HG02798 (cell line): ENCODE data around the gene SLC28A2.
"Not testable (repeated sequence)": the region's sequence is repeated elsewhere in the genome, so short reads cannot be mapped to it uniquely, and the experiment has no call there.

Experiments
- ATAC-seq: cut with Tn5 transposase; IDR thresholded peaks from one replicate; pipeline ENCODE4 v1.9.1; 2021; ENCODE audit warnings: mild to moderate bottlenecking; ENCODE audit not compliant: unreplicated experiment, poor library complexity

Gene SLC28A2

GRCh38 chr15:45259796-45260195, 7.8 kb downstream of the SLC28A2 start:
- no peak for ATAC-seq

- ATAC-seq = no peak
These were observed 10.9 kb downstream of the SLC28A2 start for GRCh38 chr15:45262906-45263461.

- ATAC-seq = no peak
These were observed 11.8 kb downstream of the SLC28A2 start for GRCh38 chr15:45263854-45264253.

- ATAC-seq = no peak
These were observed 13.5 kb downstream of the SLC28A2 start for GRCh38 chr15:45265506-45265905.

DNA sequence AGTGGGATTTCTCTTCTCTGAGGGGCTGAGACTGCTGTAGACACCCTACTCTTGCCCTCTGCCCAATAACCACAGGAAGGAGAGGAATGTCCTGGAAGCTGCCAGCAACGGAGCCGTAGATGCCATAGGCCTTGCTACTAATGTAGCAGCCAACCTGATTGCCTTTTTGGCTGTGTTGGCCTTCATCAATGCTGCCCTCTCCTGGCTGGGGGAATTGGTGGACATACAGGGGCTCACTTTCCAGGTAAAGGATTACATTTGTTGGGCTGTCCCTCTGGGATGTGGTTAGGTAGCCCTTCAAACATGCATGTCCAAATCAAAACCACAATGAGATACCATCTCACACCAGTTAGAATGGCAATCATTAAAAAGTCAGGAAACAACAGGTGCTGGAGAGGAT, 16.1 kb downstream of the SLC28A2 start:
- ATAC-seq = no peak

DNA sequence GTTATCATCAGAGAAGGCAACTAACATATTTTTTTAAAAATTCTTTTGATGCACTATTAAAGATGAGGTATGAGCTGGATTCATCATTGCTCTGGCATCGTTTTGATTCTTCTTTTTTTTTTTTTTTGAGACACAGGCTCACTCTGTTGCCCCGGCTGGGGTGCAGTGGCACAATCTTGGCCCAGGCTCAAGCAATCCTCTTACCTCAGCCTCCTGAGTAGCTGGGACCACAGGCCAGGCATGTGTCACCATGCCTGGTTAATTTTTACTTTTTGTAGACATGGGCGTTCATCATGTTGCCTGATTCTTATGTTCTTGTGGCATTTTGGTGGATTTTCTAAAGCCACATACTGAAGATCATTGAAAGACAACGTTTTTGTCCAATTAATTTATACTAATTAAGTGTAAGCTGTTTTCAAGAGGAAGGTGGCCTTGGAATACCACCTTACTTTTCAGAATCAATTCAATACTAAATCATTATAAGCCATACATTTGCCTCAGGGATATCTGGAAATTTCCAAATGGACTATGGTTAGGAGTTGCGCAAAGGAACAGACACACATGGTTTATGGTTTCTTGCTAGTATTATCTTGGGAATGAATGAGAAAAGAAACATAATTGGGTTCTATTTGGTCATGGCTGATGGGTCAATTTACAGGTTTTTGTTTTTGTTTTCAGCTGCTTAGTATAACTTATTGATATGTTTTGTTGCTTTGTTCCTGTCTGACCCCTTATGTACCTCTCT, 22.8 kb downstream of the SLC28A2 start:
- ATAC-seq = no peak

GRCh38 chr15:45276831-45277230, 24.8 kb downstream of the SLC28A2 start:
- no peak for ATAC-seq

GRCh38 chr15:45279024-45279698, 27.1 kb downstream of the SLC28A2 start:
- ATAC-seq = peak; percentile 100

DNA sequence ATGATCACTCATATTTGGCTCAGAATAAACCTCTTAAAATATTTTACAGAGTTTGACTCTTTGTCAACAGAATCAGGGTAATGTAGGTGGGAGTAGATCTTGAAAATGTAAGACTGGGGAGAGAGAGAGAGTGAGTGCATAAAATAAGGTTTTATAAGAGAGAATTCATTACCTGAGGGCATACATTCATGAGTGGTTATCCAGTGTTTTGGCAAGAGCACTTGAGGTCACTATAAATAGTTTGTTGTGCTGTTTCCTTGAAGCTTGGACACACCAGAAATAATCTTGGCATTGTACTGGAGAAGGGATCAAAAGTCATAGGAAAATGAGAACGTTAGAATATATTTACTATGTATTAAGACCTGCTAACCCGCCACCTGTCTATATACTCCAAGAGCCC, 33.4 kb downstream of the SLC28A2 start:
- ATAC-seq = no peak

DNA sequence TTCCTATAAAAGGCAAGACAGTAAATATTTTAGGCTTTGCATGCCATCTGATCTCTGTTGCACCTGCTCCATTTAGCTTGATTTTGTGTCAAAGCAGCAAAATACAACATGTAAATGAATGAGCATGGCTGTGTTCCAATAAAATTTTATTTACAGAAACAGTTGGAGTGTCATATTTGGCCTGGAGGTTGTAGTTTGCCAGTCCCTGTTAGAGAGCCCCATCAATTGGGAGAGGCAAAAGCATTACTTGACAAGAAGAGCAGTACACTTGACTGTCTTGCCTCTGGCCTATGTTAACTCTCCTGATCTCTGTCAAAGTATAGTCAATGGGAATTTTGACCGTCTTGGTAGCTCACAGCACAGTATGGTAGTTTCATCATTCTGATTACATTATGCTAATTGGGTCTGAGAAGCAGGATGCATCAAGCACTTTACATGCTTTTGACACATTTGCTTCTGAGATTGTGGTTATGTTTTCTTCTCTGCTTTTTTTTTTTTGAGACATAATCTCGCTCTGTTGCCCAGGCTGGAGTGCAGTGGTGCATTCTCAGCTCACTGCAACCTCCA, 35.4 kb downstream of the SLC28A2 start:
- no peak for ATAC-seq

DNA sequence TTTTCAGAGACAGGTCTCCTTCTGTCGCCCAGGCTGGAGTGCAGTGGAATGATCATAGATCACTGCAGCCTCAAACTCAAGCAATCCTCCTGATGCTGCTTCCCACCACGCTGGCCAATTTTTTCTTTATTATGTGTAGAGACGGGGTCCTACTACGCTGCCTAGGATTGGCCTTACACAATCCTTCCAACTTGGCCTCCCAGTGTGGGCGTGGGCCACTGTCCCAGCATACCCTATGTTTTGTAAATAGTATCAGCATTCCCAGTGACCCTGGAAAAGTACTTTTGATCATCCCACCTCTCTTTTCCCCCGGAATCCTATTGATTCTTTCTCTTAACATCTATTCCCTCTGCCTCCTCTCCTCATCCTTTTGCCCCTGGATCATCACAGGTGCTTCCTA, 36.9 kb downstream of the SLC28A2 start:
- no peak for ATAC-seq

GRCh38 chr15:45291822-45292582, 40.0 kb downstream of the SLC28A2 start:
- no peak for ATAC-seq

DNA sequence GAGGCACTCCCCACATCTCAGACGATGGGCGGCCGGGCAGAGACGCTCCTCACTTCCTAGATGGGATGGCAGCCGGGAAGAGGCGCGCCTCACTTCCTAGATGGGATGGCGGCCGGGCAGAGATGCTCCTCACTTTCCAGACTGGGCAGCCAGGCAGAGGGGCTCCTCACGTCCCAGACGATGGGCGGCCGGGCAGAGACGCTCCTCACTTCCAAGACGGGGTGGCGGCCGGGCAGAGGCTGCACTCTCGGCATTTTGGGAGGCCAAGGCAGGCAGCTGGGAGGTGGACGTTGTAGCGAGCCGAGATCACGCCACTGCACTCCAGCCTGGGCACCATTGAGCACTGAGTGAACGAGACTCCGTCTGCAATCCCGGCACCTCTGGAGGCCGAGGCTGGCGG, 41.3 kb downstream of the SLC28A2 start:
- ATAC-seq = not testable (repeated sequence)

GRCh38 chr15:45298964-45299378, 46.9 kb downstream of the SLC28A2 start:
- ATAC-seq = not testable (repeated sequence)

DNA sequence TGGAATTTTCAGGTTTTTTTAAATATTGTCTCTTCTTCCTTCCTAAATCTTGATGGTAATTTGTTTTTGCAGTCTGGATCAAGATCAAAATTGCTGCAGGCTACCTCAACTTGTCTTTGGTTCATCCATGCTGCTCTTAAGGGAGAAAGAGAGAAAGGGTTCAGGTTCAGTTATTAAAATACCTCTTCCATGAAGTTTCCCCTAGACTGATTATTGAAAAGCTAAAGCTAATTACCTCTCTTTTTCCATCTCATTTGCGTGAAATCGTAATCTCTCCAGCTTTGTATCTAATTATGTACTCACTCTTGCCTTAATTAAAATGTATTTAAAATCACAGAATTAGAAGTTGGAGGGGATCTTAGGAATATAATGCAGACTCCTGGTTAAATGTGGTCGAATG, 52.7 kb downstream of the SLC28A2 start:
- no peak for ATAC-seq

- no peak for ATAC-seq
These were observed 54.1 kb downstream of the SLC28A2 start for GRCh38 chr15:45306105-45306504.

GRCh38 chr15:45307230-45307924, 55.3 kb downstream of the SLC28A2 start:
- no peak for ATAC-seq

DNA sequence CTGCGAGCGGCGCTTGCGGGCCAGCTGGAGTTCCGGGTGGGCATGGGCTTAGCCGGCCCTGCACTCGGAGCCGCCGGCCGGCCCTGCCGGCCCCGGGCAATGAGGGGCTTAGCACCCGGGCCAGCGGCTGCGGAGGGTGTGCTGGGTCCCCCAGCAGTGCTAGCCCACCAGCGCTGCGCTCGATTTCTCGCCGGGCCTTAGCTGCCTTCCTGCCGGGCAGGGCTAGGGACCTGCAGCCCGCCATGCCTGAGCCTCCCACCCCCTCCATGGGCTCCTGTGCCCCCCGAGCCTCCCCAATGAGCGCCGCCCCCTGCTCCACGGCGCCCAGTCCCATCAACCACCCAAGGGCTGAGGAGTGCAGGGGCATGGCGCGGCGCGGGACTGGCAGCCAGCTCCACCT, 62.1 kb downstream of the SLC28A2 start:
- ATAC-seq = not testable (repeated sequence)

DNA sequence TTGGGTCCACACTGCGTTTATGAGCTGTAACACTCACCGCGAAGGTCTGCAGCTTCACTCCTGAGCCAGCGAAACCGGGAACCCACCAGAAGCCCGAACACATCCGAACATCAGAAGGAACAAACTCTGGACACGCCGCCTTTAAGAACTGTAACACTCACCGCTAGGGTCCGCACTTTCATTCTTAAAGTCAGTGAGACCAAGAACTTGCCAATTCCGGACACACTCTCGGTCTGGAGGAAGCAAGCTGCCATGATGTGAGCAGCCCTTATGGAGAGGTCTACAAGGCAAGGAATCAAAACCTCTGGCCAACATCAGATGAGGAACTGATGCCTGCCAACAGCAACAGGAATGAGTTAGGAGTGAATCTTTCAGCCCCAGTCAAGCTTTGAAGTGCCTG, 62.9 kb downstream of the SLC28A2 start:
- ATAC-seq = no peak
